HUES48 (cell line): Measurements from ENCODE around the gene PITX3.
"Not testable (repeated sequence)": the region's sequence is repeated elsewhere in the genome, so short reads cannot be mapped to it uniquely, and the experiment has no call there.

Source experiments
- H3K27ac ChIP-seq: one replicate; pipeline ENCODE4 v1.7.0; 2013; ENCODE audit warnings: low read depth, low read length, inconsistent platforms
- H3K27me3 ChIP-seq: 2 replicates; pipeline ENCODE4 v1.6.1; 2013; ENCODE audit warnings: mild to moderate bottlenecking, low read length; ENCODE audit not compliant: control insufficient read depth, insufficient read depth
- H3K36me3 ChIP-seq: 2 replicates; pipeline ENCODE4 v1.6.1; 2013; ENCODE audit warnings: low read length; ENCODE audit not compliant: control insufficient read depth, insufficient read depth
- H3K4me1 ChIP-seq: 2 replicates; pipeline ENCODE4 v1.6.1; 2013; ENCODE audit warnings: mild to moderate bottlenecking, low read length; ENCODE audit not compliant: control insufficient read depth, insufficient read depth
- H3K4me3 ChIP-seq: 2 replicates; pipeline ENCODE4 v1.5.1; 2013; ENCODE audit warnings: mild to moderate bottlenecking, low read depth, low read length
- H3K9ac ChIP-seq: 2 replicates; pipeline ENCODE4 v1.6.1; 2013; ENCODE audit warnings: mild to moderate bottlenecking, low read depth, low read length, moderate library complexity
- H3K9me3 ChIP-seq: 2 replicates; pipeline ENCODE4 v1.6.1; 2013; ENCODE audit warnings: low read length; ENCODE audit not compliant: control insufficient read depth, insufficient read depth

The PITX3 gene

DNA sequence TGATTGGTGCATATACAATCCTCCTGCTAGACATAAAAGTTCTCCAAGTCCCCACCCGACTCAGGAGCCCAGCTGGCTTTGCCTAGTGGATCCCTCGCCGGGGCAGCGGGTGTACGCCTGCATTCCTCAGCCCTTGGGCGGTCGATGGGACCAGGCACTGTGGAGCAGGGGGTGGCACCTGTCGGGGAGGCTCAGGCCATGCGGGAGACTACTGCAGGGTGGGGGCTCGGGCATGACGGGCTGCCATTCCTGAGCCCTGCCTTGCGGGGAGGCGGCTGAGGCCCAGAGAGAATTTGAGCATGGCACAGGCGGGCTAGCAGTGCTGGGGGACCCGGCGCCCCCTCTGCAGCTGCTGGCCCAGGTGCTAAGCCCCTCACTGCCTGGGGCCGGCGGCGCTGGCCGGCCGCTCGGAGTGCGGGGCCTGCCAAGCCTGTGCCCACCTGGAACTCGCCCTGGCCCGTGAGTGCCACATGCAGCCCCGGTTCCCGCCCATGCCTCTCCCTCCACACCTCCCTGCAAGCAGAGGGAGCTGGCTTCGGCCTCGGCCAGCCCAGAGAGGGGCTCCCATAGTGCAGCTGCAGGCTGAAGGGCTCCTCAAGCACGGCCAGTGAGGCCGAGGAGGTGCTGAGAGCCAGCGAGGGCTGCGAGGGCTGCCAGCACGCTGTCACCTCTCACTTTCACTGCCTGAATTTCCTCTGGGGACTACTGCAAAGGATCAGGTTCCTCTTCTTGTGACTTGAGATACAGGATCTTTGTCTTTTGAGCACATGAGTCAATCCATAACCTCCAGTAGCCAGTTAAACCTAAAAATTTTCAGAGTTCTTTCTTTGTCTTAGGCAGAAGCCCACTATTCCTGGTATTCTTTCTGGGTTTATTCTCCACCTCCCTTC is 40.3 kb downstream of the PITX3 start:
- H3K27me3 ChIP-seq = no peaks in the 10 kb centered on the region
- no peaks in the 10 kb centered on the region for H3K36me3 ChIP-seq
- H3K9ac ChIP-seq = no peak overlapping the region
- H3K27ac ChIP-seq = no peak overlapping the region
- H3K4me3 ChIP-seq = no peak overlapping the region
- no peaks in the 10 kb centered on the region for H3K4me1 ChIP-seq
- H3K9me3 ChIP-seq = peaks cover 30% of the 10 kb centered on the region

GRCh38 chr10:102198027-102198426 is 43.3 kb downstream of the PITX3 start:
- Histone ChIP-seq H3K9me3 (peaks cover 17% of the 10 kb centered on the region), H3K4me3 (no peak overlapping the region), H3K36me3 (no peaks in the 10 kb centered on the region), H3K9ac (no peak overlapping the region), H3K27me3 (no peaks in the 10 kb centered on the region), H3K27ac (no peak overlapping the region), H3K4me1 (no peaks in the 10 kb centered on the region)

DNA sequence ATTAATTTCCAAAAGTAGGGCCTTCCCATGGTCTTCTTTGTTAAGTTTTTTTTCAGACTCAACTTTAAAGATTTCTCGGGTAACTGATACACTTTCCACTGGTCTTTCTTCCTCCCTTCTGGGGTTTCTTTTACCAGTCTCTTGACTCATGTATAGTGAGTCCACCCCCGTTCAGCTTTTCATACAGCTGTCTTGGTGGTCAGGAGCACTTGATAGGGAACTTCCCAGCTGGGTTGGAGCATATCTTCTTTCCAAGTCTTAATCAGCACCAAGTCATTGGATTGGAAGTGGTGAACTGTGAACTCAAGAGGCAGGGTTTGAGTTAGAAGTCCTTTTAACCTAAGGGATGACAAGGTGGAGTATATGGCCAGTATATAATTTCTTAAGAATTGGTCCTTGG is 44.4 kb downstream of the PITX3 start:
- Histone ChIP-seq H3K27ac (no peak overlapping the region), H3K4me3 (no peak overlapping the region), H3K36me3 (no peaks in the 10 kb centered on the region), H3K4me1 (no peaks in the 10 kb centered on the region), H3K9me3 (peaks cover 15% of the 10 kb centered on the region), H3K27me3 (no peaks in the 10 kb centered on the region), H3K9ac (no peak overlapping the region)

GRCh38 chr10:102195296-102195870 is 45.9 kb downstream of the PITX3 start:
- Histone ChIP-seq H3K27me3 (no peaks in the 10 kb centered on the region), H3K9ac (no peak overlapping the region), H3K36me3 (no peaks in the 10 kb centered on the region), H3K4me3 (no peak overlapping the region), H3K4me1 (no peaks in the 10 kb centered on the region), H3K9me3 (peaks cover 16% of the 10 kb centered on the region), H3K27ac (no peak overlapping the region)

DNA sequence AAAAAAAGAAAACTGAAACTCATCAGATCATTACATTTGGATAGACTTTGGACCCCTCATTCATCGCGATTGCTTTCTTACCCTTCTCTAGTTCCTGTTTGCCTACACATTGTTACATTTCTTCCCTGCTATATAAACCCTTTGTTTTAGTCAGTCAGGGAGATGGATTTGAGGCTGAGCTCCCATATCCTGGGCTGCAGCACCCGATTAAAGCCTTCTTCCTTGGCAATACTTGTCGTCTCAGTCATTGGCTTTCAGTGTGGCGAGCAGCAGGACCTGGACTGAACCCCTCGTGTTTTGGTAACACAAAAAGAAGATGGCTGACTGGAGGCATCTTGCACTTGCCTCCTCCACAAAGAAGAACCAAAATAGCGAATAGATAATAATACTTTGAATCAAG is 49.4 kb downstream of the PITX3 start:
- Histone ChIP-seq H3K27ac (no peak overlapping the region), H3K36me3 (no peaks in the 10 kb centered on the region), H3K4me1 (no peaks in the 10 kb centered on the region), H3K9me3 (peaks cover 21% of the 10 kb centered on the region), H3K4me3 (no peak overlapping the region), H3K27me3 (no peaks in the 10 kb centered on the region), H3K9ac (no peak overlapping the region)

GRCh38 chr10:102188941-102189898 is 52.1 kb downstream of the PITX3 start:
- H3K36me3 ChIP-seq, H3K9ac ChIP-seq, H3K27me3 ChIP-seq, H3K27ac ChIP-seq, H3K4me3 ChIP-seq, H3K4me1 ChIP-seq: not testable (repeated sequence)
- H3K9me3 ChIP-seq = peaks cover 31% of the 10 kb centered on the region

GRCh38 chr10:102188298-102188940 is 52.9 kb downstream of the PITX3 start:
- Histone ChIP-seq H3K4me1 (no peaks in the 10 kb centered on the region), H3K9ac (no peak overlapping the region), H3K27ac (no peak overlapping the region), H3K36me3 (no peaks in the 10 kb centered on the region), H3K4me3 (no peak overlapping the region), H3K9me3 (peaks cover 31% of the 10 kb centered on the region), H3K27me3 (no peaks in the 10 kb centered on the region)

DNA sequence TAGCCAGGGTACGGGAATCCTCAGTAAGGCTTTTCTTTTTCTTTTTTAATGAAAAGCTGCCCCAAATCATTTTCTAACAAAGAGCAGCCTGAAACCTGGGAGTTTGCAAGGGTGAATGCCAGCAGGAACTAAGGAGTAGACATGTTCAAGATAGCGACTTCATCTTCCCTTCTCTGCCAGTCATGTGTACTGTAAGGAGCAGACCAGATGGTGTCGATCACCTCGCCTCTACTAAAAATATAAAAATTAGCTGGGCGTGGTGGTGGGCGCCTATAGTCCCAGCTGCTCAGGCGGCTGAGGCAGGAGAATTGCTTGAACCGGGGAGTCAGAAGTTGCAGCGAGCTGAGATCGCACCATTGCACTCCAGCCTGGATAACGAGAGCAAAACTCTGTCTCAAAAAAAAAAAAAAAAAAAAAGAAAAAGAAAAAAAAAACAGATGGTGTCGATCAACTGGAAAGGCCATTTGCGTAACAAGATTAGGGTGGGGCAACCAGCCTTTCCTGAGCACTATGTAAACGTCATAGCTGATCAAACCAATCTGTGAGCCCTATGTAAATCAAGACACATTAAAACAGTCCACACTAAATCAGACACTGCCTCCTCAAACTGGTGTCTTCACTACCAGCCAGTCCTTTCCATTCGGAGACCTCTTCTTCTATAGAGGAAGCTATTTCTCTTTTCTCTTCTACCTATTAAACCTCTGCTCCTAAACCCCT is 55.3 kb downstream of the PITX3 start:
- H3K4me3 ChIP-seq = no peak overlapping the region
- no peaks in the 10 kb centered on the region for H3K4me1 ChIP-seq
- H3K36me3 ChIP-seq = no peaks in the 10 kb centered on the region
- H3K9ac ChIP-seq = no peak overlapping the region
- peaks cover 21% of the 10 kb centered on the region; the same call in 1 of the 2 replicates for H3K9me3 ChIP-seq
- no peaks in the 10 kb centered on the region for H3K27me3 ChIP-seq
- no peak overlapping the region for H3K27ac ChIP-seq

DNA sequence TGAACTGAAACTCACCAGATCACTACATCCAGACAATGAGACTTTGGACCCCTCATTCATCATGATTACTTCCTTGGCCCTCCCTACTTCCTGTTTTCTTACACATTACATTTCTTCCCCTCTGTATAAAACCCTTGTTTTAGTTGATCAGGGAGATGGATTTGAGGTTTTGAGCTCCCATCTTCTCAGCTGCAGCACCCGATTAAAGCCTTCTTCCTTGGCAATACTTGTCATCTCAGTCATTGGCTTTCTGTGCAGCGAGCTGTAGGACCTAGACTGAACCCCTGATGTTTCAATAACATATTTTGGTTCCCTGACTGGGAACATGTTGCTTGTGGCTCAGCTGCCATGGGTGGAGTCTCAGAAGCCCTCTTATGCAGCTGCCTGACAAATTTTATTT is 56.0 kb downstream of the PITX3 start:
- no peak overlapping the region for H3K9ac ChIP-seq

DNA sequence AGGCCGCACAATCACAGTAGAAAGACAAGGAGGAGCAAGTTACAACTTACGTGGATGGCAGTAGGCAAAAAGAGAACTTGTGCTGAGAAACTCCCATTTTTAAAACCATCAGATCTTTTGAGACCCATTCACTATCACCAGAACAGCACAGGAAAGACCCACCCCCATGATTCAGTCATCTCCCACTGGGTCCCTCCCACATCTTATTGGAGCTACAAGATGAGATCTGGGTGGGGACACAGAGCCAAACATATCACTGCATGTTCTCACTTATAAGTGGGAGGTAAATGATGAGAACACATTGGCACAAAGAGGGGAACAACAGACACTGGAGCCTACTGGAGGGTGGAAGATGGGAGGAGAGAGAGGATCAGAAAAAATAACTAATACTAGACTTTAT is 56.7 kb downstream of the PITX3 start:
- Histone ChIP-seq H3K4me1 (no peaks in the 10 kb centered on the region), H3K4me3 (no peak overlapping the region), H3K27ac (no peak overlapping the region), H3K9ac (no peak overlapping the region), H3K27me3 (no peaks in the 10 kb centered on the region), H3K36me3 (no peaks in the 10 kb centered on the region), H3K9me3 (peaks cover 21% of the 10 kb centered on the region; the same call in 1 of the 2 replicates)

More for the DNA sequence above, 56.0 kb downstream of the PITX3 start:
- Histone ChIP-seq H3K27ac (no peak overlapping the region), H3K9me3 (peaks cover 21% of the 10 kb centered on the region; the same call in 1 of the 2 replicates), H3K4me3 (no peak overlapping the region), H3K36me3 (no peaks in the 10 kb centered on the region), H3K27me3 (no peaks in the 10 kb centered on the region), H3K4me1 (no peaks in the 10 kb centered on the region)
